Upper lobe of left lung (tissue), 4 donors: ENCODE results near the gene RABL2B.
"Not testable (repeated sequence)": the region's sequence is repeated elsewhere in the genome, so short reads cannot be mapped to it uniquely, and the experiment has no call there.

Source experiments
- POLR2A ChIP-seq, 4 donors: fragments of 450-650 bp; IDR thresholded peaks; one replicate each; pipeline ENCODE4 v1.5.1; 2016 to 2017; ENCODE audit warnings: antibody characterized with exemption in 4 of 4, mild to moderate bottlenecking in 2 of 4
- POLR2AphosphoS5 ChIP-seq, 2 donors: sonication (generic); formaldehyde crosslinking; IDR thresholded peaks; one replicate each; pipeline ENCODE4 v1.5.1; 2017; ENCODE audit warnings: antibody characterized with exemption in 2 of 2

DNA sequence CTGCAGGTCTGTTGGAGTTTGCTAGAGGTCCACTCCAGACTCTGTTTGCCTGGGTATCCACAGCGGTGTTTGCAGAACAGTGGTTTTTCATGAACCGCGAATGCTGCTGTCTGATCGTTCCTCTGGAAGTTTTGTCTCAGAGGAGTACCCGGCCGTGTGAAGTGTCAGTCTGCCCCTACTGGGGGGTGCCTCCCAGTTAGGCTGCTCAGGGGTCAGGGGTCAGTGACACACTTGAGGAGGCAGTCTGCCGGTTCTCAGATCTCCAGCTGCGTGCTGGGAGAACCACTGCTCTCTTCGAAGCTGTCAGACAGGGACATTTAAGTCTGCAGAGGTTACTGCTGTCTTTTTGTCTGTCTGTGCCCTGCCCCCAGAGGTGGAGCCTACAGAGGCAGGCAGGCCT, 27.0 kb downstream of the RABL2B start:
- not testable (repeated sequence) for TF ChIP-seq POLR2A, POLR2AphosphoS5 (IDR thresholded peaks at IDR 0.05)
